ENCODE results near the gene GGA2.
"Not testable (repeated sequence)": the region's sequence is repeated elsewhere in the genome, so short reads cannot be mapped to it uniquely, and the experiment has no call there.

Gene GGA2

GRCh38 chr16:23510164-23510914, at the start of gene GGA2:
GGA2 (minus strand) TSS chr16:23510494; CDS start chr16:23510411, 83 bp downstream.
- peak; percentile 61 for DNase-seq (ENCODE audit: low read depth)

- DNase-seq (ENCODE audit: low read depth) = peak; percentile 39
Measured at GRCh38 chr16:23557779-23558702, 47.7 kb upstream of the GGA2 start.

GRCh38 chr16:23556881-23557778, 46.8 kb upstream of the GGA2 start, which contains the start of the genes EARS2 and UBFD1:
EARS2 (minus strand) TSS chr16:23557350; CDS start chr16:23557343, 7 bp downstream.
UBFD1 (plus strand) TSS chr16:23557727; CDS start chr16:23557743, 16 bp downstream.
- DNase-seq (ENCODE audit: low read depth) = peak; percentile 97

DNA sequence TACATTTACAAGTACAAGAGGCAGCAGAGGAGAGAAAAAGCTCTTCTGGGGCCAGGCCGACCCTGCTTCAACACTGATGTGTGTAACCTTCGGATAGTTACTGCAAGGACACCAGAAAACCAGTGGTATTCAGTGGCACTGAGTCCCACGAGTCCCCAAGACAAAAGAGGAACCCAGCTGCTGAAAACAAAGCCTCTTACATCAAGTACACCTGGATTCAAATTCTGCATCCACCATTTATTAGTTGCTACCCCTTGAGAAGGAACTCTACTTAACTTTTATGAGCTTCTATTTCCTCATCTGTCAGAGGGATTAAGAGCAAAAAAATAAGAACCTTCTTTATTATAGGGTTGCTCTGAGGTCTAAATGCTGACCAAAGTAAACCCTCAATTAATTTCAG, 44.2 kb upstream of the GGA2 start:
- no peak for DNase-seq (ENCODE audit: low read depth)

- peak; percentile 23 for DNase-seq (ENCODE audit: low read depth)
Measured at GRCh38 chr16:23552161-23552560, 41.9 kb upstream of the GGA2 start.

DNA sequence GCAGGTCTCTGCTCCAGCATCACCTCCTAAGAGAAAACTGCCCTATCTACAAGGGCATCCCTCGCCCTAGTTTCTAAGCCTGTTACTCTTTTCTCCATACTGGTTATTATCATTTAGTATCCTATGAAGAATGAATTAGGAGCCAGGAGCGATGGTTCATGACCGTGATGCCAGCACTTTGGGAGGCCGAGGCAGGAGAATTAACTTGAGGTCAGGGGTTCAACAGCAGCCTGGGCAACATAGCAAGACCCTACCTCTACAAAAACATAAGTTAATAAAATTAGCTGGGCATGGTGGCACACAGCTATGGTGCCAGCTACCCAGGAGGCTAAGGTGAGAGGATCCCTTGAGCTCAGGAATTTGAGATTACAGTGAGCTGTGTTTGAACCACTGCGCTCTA, 39.6 kb upstream of the GGA2 start:
- no peak for DNase-seq (ENCODE audit: low read depth)

GRCh38 chr16:23544436-23544835, 34.1 kb upstream of the GGA2 start:
- DNase-seq (ENCODE audit: low read depth) = no peak

DNA sequence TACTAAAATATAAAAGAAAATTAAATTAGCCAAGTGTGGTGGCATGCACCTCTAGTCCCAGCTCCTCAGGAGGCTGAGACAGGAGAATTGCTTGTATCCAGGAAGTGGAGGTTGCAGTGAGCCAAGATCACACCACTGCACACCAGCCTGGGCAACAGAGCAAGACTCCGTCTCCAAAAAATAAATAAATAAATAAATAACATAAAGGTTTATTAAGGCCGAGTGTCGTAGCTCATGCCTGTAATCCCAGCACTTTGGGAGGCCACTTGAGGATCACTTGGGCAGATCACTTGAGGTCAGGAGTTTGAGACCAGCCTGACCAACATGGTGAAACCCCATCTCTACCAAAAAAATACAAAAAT, 30.5 kb upstream of the GGA2 start:
- not testable (repeated sequence) for DNase-seq (ENCODE audit: low read depth)

- no peak for DNase-seq (ENCODE audit: low read depth)
Measured at GRCh38 chr16:23539984-23540816, 29.9 kb upstream of the GGA2 start.

DNA sequence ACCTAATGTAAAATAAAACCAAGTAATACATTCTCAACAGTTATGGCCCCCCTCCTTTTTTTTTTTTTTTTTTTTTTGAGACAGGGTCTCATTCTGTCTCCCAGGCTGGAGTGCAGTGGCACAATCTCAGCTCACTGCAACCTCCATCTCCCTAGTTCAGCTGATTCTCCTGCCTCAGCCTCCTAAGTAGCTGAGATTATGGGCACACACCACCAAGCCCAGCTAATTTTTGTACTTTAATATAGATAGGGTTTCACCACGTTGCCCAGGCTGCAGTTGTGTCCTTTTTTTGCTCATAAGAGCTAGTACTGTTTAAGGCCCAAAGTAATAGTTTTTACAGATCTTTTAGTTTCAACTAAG, 28.6 kb upstream of the GGA2 start:
- no peak for DNase-seq (ENCODE audit: low read depth)

DNA sequence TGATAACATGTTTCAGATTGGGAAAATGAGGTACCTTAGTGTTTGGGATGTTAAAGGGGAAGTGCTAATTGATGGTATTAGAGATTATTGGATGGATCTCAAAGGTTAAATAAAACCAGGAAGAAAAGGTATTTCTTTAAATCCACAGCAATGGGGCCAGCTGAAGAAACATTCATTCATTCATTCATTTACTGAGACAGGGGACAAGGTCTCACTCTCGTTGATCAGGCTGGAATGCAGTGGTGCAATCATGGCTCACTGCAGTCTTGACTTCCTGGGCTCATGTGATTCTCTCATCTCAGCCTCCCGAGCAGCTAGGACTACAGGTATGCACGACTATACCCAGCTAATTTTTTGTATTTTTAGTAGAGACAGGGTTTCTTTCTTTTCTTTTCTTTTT, 27.1 kb upstream of the GGA2 start:
- DNase-seq (ENCODE audit: low read depth) = peak; percentile 21

DNA sequence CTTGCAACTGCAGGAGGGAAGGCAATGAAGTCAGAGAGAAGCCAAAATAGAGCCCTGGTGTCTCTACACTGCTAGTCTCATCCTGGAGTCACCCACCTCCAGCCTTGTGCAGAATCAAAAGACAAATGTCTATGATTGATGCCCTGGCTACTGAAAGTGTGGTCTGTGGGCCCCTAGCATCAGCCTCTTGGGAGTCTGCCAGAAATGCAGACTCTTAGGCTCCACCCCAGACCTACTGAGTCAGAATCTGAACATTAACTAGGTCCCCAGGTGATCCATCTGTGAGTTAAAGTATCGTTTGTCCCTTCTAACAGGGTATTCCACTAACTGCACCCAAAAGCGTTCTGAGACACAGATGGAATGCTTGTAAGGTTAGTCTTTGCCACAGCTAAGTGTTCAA, 25.6 kb upstream of the GGA2 start:
- DNase-seq (ENCODE audit: low read depth) = peak; percentile 38

GRCh38 chr16:23534868-23535860, 24.9 kb upstream of the GGA2 start:
- DNase-seq (ENCODE audit: low read depth) = peak; percentile 58

DNA sequence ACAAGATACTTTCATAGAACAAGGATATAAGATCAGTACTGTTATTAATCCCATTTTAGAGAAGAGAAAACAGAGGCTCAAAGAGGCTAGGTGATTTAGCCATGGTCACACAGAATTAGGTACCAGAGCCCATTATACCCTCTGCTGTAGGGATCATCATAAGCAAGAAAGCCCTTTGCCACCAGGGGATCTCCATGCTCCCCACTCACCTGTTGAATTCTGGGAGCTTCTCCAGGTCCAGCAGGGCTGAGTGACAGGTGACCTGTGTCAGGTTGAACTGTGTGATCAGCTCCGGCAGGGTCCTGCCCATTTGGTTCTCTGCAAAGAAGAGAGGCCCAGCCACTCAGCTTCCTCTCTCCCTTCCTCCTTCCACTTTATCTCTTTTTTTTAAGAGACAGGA, 22.2 kb upstream of the GGA2 start:
- no peak for DNase-seq (ENCODE audit: low read depth)

DNA sequence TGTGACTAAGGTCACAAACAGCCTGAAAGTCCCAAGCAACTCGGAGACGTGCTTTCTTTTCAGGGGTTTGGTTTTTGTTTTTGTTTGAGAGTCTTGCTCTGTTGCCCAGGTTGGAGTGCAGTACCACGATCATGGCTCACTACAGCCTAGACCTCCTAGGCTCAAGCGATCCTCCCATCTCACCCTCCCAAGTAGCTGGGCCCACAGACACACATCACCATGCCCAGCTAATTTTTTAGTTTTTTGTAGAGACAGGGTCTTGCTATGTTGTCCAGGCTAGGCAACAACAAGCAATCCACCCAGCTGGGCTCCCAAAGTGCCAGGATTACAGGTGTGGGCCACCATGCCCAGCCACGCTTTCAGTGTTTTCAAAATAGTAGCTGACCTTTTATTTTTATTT, 19.8 kb upstream of the GGA2 start:
- DNase-seq (ENCODE audit: low read depth) = no peak

- DNase-seq (ENCODE audit: low read depth) = no peak
Measured at GRCh38 chr16:23528644-23529310, 18.5 kb upstream of the GGA2 start.

- DNase-seq (ENCODE audit: low read depth) = no peak
Measured at GRCh38 chr16:23527961-23528643, 17.8 kb upstream of the GGA2 start.

GRCh38 chr16:23524886-23525285, 14.6 kb upstream of the GGA2 start:
- no peak for DNase-seq (ENCODE audit: low read depth)

Measured in amniotic epithelial cell (primary cell).